NT2/D1 (cell line): ENCODE data around the gene ULK4.

Experiments used
- DNase-seq: peaks from one replicate; pipeline ENCODE4 v3.0.0-alpha.2; 2011; ENCODE audit warnings: low read depth, low spot score
- H3K27me3 ChIP-seq: 2 replicates; pipeline ENCODE4 v1.6.0; 2011; ENCODE audit warnings: mild to moderate bottlenecking; ENCODE audit not compliant: insufficient read length, insufficient read depth
- H3K36me3 ChIP-seq: 2 replicates; pipeline ENCODE4 v1.6.1; 2011; ENCODE audit warnings: mild to moderate bottlenecking, low read length, mixed read lengths; ENCODE audit not compliant: insufficient read depth, insufficient read length
- H3K4me1 ChIP-seq: 2 replicates; pipeline ENCODE4 v1.5.1; 2011; ENCODE audit not compliant: insufficient read depth, insufficient read length
- H3K4me3 ChIP-seq: 2 replicates; pipeline ENCODE4 v1.5.1; 2011; ENCODE audit warnings: low read depth; ENCODE audit not compliant: insufficient read length
- H3K9ac ChIP-seq: 2 replicates; pipeline ENCODE4 v1.6.0; 2011; ENCODE audit warnings: low read depth; ENCODE audit not compliant: insufficient read length
- H3K9me3 ChIP-seq: 2 replicates; pipeline ENCODE4 v1.5.1; 2011; ENCODE audit warnings: mild to moderate bottlenecking, low read length; ENCODE audit not compliant: insufficient read depth
- SUZ12 ChIP-seq: IDR thresholded peaks from 2 replicates; pipeline ENCODE4 v1.6.1; 2011; ENCODE audit not compliant: insufficient read length, insufficient read depth; ENCODE audit errors: extremely low read depth
- YY1 ChIP-seq: IDR thresholded peaks from 2 replicates; pipeline ENCODE4 v1.6.1; 2011; ENCODE audit not compliant: insufficient read length, insufficient read depth
- ZNF274 ChIP-seq: IDR thresholded peaks from 2 replicates; pipeline ENCODE4 v1.6.1; 2011; ENCODE audit warnings: mild to moderate bottlenecking, low read depth, low read length

The ULK4 gene

GRCh38 chr3:41583014-41583413 is 378.9 kb downstream of the ULK4 start:
- Histone ChIP-seq H3K9me3 (no peaks in the 10 kb centered on the region; the same call in 1 of the 2 replicates), H3K9ac (no peak overlapping the region), H3K36me3 (no peaks in the 10 kb centered on the region), H3K4me1 (no peaks in the 10 kb centered on the region), H3K4me3 (no peak overlapping the region), H3K27me3 (no peaks in the 10 kb centered on the region)
- no peak for DNase-seq
- TF ChIP-seq YY1 (no peak), SUZ12 (no peak), ZNF274 (no peak)

DNA sequence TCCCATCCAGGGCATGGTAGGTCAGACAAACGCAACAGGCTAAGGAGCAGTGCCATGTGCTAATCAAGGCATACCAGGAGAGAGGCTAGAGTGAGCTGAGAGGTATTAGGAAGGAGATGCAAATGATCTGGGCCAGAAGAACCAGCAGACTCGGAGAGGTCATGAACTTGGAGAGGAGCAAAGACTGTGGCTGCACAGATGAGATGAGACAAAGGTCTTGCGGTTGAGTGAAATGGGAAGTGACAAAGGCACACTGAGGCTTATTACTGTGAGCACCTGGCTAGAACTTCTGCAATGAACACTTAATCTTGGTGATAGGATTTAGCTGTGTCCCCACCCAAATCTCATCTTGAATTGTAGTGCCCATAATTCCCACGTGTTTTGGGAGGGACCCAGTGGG is 380.2 kb downstream of the ULK4 start:
- Histone ChIP-seq H3K36me3 (no peaks in the 10 kb centered on the region), H3K4me1 (no peaks in the 10 kb centered on the region), H3K9ac (no peak overlapping the region), H3K4me3 (no peak overlapping the region), H3K9me3 (no peaks in the 10 kb centered on the region; the same call in 1 of the 2 replicates), H3K27me3 (no peaks in the 10 kb centered on the region)
- DNase-seq, result no peak
- TF ChIP-seq YY1 (no peak), ZNF274 (no peak)

- TF ChIP-seq SUZ12 (no peak), ZNF274 (no peak), YY1 (no peak)
- H3K9me3 ChIP-seq, result no peaks in the 10 kb centered on the region; the same call in 1 of the 2 replicates
- no peaks in the 10 kb centered on the region for H3K36me3 ChIP-seq
- no peaks in the 10 kb centered on the region for H3K27me3 ChIP-seq
- H3K4me3 ChIP-seq, result no peak overlapping the region
- H3K9ac ChIP-seq, result no peak overlapping the region
- no peak for DNase-seq
- H3K4me1 ChIP-seq, result no peaks in the 10 kb centered on the region
These were observed 381.5 kb downstream of the ULK4 start for GRCh38 chr3:41580274-41580959.

DNA sequence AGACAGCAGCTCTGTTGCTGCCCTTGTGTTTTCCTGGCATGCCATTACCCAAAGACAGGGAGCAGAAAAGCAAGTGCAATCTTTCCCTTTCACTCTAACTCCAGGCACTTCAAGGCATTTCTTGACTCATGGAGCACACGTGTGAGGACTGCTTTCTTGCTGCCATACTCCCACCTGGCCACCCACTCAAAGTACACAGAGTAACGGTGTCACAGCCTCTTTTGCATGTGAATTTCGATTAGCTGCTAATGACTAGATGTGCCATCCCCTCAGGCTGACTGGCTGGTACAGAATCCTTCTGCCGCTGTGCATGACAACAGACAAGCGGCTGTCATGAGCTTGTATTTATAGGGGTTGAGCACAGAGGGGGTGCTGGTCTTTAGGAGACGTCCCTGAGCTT is 382.0 kb downstream of the ULK4 start:
- Histone ChIP-seq H3K27me3 (no peaks in the 10 kb centered on the region), H3K36me3 (no peaks in the 10 kb centered on the region), H3K4me3 (no peak overlapping the region), H3K4me1 (no peaks in the 10 kb centered on the region), H3K9me3 (no peaks in the 10 kb centered on the region; the same call in 1 of the 2 replicates), H3K9ac (no peak overlapping the region)
- no peak for TF ChIP-seq ZNF274
- no peak for TF ChIP-seq SUZ12
- TF ChIP-seq YY1, result no peak
- DNase-seq, result no peak

DNA sequence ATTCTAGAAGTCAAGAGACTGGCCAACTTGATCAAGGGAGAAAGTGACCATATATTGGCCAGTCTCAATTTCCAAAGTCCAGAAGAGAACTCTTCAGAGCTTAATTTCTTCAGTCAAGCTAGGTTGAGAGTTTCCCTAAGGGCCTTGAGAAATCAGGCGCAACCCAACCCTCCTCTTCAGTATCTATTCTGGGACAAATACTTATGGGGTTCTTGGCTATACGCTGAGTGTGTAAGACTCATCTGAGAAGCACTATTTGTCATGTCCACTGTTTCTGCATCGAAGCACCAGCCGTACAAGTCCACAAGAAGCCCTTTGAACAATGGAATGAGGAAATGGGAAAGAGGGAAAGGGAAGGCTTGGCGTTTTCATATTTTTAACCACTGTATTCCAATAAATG is 383.1 kb downstream of the ULK4 start:
- no peak for DNase-seq
- Histone ChIP-seq H3K4me1 (no peaks in the 10 kb centered on the region), H3K27me3 (no peaks in the 10 kb centered on the region), H3K36me3 (no peaks in the 10 kb centered on the region), H3K9ac (no peak overlapping the region), H3K9me3 (no peaks in the 10 kb centered on the region; the same call in 1 of the 2 replicates), H3K4me3 (no peak overlapping the region)
- TF ChIP-seq YY1 (no peak), SUZ12 (no peak), ZNF274 (no peak)

DNA sequence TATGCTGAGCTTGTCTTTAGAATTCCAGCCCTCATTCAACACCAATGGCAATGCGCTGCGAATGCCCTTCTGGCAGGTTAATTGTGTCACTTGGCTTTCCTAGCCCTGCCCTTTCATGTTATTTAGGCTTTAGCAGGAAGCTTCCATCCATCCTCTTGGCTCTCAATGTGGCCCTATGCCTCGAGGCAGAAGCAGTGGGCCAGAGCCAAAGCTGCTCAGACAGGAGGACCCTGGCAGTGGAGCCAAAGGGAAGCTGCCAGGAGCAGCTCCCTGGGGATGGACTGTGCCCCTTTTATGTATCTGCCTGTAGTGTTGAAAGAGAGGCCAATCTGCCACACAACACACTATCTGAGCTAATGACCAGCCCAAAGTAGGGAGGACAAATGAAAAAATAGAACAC is 386.2 kb downstream of the ULK4 start:
- Histone ChIP-seq H3K4me1 (no peaks in the 10 kb centered on the region), H3K4me3 (no peak overlapping the region), H3K9me3 (no peaks in the 10 kb centered on the region), H3K27me3 (no peaks in the 10 kb centered on the region), H3K36me3 (no peaks in the 10 kb centered on the region), H3K9ac (no peak overlapping the region)
- no peak for DNase-seq
- no peak for TF ChIP-seq SUZ12
- TF ChIP-seq ZNF274, result no peak
- TF ChIP-seq YY1, result no peak

GRCh38 chr3:41574900-41575299 is 387.0 kb downstream of the ULK4 start:
- Histone ChIP-seq H3K4me1 (no peaks in the 10 kb centered on the region), H3K36me3 (no peaks in the 10 kb centered on the region), H3K9ac (no peak overlapping the region), H3K4me3 (no peak overlapping the region), H3K27me3 (no peaks in the 10 kb centered on the region), H3K9me3 (no peaks in the 10 kb centered on the region)
- TF ChIP-seq YY1 (no peak), SUZ12 (no peak), ZNF274 (no peak)
- no peak for DNase-seq

DNA sequence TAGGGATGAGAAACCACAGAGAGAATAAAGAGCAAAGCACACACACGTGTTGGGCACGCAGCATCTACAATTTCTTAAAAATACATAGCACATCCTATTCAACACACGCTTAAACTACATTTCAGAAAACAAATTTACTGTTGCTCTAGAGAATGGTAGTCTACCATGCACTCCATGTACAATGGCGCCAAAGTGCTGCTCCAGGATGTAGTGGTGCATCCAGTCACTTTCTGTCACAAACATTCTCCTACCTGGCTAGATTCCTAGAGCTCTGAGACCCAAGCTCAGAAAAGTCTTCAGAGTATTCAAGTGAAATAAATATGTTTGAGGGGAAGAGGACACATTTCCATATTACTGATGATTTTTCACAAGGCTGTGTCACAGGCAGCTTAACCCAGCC is 388.3 kb downstream of the ULK4 start:
- no peak overlapping the region for H3K9ac ChIP-seq
- no peak overlapping the region for H3K4me3 ChIP-seq
- no peak for DNase-seq
- H3K36me3 ChIP-seq, result no peaks in the 10 kb centered on the region
- H3K27me3 ChIP-seq, result no peaks in the 10 kb centered on the region
- no peaks in the 10 kb centered on the region for H3K9me3 ChIP-seq
- H3K4me1 ChIP-seq, result no peaks in the 10 kb centered on the region
- TF ChIP-seq YY1, result no peak
- TF ChIP-seq SUZ12, result no peak
- TF ChIP-seq ZNF274, result no peak
